GM18867 (cell line): ENCODE results near the gene XPA.

Experiments
- ATAC-seq: cut with Tn5 transposase; IDR thresholded peaks from one replicate; pipeline ENCODE4 v1.9.1; 2021; ENCODE audit warnings: mild to moderate bottlenecking, moderate library complexity; ENCODE audit not compliant: unreplicated experiment

XPA gene

DNA sequence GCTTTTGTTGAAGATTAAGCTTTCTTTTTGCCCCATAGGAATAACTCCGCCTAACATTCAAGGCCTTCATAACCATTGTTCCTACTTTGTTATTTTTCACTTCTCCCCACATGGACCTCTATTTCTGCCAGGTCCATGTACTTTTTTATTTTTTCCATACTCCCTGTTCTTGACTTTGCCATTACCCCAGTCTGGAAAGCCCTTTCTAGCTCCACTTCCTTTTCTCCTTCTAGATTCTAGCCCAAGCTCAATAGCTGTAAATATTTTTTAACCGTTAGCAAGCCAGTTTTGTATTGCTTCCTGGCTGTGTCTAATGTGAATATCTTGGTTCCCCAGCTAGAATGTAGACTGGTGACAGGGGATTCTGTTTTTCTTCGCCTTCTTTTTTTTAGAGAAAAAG, 37.4 kb downstream of the XPA start:
- ATAC-seq, result no peak

DNA sequence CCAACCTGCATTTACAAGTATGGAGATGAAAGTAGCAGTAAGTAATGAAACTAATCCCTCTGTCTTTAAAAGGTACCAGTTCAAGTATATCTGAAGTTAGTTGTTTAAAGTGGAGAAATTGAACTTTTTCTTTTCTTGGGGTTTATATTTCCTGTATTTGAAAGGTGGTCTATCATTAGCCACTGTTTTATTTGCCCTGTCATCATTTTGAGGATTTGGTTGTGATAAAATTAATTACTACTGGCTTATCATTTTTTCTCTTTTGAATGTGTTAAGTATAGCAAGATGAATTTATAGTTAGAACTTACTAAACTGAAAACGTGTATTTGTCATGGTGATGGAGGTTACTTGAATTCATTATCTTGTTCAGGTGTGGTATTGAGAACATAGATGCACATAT, 38.4 kb downstream of the XPA start:
- ATAC-seq, result no peak

DNA sequence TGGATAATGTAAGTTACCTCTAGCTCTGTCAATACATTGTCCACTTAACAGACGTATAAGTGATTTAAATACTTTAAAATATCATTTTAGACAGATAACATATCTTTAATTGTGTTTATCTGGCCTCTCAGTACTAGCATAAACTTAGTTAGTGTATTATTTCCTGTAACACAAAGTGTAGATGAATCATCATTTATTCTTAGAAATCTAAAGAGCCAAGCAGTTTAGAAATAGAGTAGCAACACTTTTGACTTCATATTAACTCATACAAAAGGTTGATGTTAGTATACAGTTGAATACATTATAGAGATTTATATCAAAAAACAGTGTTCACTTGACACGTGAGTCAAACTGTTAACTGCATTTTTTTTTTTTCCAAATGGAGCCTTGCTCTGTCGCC, 45.5 kb downstream of the XPA start:
- ATAC-seq, result no peak

DNA sequence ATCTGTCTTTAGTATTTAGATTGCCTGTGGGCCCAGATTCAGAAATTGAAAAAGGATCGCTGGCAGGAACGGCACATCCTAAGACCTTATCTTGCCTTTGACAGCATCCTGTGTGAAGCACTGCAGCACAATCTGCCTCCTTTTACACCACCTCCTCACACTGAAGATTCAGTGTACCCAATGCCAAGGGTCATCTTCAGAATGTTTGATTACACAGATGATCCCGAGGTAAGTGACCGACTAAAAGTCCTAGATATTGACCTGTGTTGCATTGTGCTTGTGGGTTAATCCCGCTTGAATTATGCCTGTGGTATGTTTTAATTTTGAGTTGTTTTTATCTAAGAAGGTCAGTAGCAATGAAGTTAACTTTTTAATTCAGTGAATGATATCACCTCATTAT, 49.1 kb downstream of the XPA start:
- no peak for ATAC-seq

DNA sequence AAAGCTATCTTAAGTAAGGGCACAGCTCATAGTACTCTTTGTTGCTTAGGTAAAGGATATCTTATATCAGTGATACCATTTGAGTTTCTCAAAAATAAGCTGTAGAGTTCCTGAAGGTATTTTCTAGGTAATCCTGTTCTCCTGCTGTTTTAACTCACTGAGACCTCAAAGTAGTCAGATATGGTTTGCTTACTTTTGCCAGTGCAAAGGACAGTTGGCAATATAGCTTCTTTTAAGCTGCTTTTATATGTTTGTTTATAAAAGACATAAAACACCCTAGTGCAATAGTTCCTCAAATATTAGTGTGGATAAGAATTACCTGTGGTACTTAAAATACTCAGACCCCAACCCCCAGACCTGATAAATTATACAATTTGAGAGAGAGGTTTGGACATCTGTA, 51.4 kb downstream of the XPA start:
- ATAC-seq, result no peak

DNA sequence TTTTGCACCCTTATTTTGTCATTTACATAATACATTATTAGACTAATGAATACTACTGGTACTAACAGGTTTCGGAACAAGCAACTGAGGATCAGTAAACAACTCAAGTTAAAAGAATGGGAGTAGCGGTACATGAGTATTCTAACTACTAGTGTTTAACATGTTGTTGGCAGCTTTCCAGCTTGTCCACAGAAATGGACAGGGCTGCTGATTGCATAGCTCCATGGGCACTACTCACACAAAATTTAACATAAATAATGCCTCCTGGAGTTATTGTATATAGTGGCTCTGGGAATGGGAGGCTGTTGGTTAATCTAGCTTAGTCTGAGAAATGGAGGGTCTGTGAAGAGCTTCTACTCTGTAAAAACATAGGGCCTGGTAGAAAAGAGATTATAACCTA, 56.8 kb downstream of the XPA start:
- no peak for ATAC-seq

DNA sequence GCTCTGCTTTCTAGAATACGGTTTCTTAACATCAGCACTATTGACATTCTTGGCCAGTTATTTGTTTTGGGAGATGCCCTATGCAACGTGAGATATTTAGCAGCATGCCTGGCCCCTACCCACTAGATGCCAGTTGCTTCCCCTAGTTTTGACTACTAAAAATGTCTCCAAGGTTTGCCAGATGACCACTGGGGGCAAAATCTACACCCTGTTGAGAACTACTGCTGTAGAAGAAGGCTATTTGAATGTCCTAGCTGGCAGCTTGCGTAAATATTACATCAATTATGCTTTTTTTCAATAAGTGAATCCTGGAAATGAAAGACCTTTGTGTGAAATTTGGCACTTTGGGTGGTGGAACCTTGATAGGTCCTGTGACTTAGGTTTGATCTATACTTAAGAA, 58.5 kb downstream of the XPA start:
- no peak for ATAC-seq

DNA sequence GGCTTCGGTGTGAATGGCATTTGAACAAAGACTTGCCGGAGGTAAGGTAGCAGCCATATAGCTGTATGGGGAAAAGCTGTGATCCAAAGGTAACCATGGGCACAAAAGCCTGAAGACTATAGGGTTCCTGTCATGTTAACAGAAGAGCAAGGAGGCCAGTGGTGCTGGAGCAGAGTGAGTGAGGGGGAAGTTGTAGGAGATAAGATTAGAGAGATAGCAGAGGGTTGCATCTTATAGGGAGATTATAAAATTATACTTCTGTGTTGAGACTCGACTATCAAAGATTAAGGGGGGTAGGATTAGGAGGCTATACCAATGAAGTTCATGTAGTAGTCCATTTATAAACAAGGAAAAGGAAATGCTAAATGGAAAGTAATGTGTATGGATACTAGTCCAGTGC, 60.2 kb downstream of the XPA start:
- ATAC-seq, result no peak

DNA sequence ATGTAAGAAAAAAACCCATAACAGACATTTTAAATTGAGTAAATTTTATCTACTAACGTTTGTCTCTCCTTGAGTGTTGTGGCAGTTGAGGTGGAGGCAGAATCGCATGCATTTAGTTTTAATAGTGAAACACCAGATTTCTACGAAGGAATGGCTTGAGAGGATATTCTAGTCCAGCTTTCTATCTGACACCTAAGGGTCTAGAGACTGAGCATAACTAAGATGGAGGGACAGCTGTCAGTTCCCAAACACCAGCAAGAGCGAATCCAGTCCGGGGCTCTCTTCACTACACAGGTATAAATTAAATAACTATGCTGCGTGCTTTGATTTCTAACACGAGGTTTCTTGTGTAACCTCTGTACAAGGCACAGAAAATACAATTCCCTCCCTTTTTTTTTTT, 62.1 kb downstream of the XPA start:
- no peak for ATAC-seq

DNA sequence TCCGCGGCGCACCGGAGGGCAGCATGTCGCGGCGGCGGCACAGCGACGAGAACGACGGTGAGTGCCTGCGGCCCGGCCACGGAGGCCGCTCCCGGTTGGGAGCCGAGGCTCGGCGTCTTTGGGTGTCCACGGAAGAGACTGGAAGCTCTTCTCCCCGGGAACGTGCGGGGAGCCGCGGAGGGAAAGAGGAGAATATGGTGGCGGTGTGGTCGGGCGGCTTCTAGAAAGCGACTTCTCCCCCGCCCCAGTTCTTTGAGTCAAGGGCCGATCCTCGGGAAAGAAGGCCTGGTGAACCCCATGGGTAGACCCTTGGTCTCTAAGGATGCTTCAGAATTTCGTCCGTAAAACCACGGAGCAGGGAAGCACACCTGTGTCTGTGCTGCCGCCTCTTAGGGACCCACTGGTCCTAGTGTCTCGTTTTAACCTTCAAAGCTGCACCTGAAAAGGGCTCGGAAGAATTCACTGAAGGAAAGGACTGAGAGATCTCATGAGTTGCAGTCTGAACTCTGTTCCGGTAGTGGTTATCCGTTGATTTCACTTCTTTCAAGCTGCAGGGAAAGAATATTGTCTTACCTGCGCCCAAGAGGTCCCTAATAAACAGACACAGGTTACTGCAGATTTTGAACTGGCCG, 63.2 kb downstream of the XPA start:
- peak; percentile 1 for ATAC-seq

DNA sequence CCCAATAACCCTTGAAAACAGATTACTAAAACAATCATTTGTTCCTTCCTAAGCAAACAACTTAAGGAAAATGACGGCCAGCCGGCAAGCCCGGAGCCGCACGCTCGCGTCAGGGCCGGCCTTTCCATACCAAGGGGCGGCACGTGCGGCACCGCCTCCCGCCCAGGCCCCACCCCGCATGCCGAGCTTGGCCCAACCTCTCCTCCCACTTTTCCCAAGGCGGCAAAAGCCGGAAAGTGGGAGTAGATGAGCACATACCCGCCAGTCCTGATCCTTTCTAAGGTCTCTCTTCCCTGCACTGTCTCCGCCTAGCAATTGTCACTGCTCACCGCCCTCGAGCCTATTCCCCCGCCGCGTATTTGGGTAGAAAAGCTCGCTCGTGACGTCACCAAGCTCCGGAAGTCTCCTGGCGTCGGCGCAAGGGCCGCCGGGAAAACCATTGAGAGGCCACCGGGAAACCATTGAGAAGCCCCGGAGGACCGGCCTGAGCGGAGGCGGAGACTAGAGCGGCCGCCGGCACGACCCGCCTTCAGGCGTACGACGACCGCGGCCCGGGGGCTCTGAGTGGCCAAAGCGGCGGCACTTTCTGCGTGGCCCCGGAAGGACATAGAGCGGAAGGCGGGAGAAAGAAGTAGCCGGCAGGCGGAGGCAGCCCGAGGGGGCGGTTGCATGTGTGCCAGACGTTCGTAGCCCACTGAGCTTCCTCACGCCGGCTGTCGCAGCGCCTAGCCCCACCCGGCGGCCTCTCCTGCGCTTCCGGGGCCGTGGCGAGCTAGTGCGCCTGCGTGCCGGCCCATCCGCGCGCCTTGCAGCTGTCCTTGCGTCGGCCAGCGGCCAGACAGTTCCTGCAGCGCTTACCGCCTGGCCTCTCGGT, 63.9 kb downstream of the XPA start, which contains the start of the genes NCBP1 and TSTD2:
NCBP1 (plus strand) TSS at position 837 of the 874 bp plus-strand sequence. CDS start 61 bp downstream, outside the sequence.
TSTD2 (minus strand) TSS at position 384 of the 874 bp plus-strand sequence. CDS start 5,806 bp downstream, outside the sequence.
- peak; percentile 88 for ATAC-seq

DNA sequence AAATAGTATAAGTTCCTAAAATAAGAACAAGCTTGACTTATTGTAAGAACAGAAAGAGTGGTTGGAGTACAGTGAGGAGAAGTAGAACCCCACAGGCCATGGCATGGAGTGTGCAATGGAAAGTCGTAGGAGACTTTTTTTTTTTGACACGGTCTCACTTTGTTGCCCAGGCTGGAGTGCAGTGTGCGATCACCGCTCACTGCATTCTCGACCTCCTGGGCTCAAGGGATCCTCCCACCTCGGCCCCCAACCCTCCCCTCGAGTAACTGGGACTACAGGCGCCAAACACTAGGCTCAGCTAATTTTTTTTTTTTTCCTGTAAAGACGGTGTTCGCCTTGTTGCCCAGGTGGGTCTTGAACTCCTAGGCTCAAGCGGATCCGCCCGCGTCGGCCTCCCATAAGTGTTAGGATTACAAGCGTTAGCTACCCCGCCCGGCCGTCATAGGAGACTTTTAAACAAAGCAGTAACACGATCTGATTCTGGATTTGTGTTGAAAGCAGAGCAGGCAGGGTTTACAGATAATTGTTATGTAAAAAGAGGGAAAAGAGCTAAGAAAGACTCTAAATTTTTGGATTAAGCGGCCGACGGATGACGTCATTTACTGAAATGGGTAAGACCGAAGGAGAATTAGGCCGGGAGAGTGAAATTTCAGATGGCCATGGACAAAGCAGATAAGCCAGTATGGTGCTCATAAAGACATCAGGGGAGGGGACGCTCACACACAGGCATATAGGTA, 64.7 kb downstream of the XPA start:
- peak; percentile 11 for ATAC-seq

DNA sequence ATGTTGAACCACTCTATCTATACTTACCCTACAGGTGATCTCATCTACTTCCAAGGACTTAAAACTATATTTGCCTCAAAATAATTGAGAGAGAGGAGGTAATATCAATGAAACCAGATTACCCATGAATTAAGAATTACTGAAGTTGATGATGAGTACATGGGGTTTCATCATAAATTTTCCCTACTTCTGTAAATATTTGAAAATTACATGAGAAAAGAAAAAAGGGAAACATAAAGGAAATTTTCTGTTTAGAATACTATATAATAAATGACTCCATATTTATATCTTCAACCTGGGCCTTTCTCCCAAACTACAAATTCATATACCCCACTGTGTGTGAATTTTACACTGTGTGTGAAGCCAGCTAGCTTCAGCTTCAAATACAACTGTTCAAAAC, 66.5 kb downstream of the XPA start:
- ATAC-seq, result no peak

DNA sequence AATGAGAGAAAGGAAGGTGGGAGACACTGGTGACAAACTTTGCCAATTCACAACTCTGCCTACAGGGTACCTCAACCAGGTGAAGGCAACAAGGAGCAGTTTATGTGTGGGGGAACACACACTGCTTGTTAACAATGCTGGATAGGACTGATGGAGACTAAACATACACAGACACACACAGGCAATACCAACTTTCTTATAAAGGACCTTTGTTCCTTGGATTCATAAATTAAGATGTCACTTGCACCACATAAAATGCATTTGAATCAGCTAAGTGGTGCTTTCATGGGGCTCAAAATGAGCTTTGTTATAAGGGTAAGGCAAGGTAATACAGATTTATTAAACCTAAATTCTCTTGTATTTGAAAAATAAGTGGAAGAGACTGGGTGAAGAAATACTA, 68.0 kb downstream of the XPA start:
- no peak for ATAC-seq

DNA sequence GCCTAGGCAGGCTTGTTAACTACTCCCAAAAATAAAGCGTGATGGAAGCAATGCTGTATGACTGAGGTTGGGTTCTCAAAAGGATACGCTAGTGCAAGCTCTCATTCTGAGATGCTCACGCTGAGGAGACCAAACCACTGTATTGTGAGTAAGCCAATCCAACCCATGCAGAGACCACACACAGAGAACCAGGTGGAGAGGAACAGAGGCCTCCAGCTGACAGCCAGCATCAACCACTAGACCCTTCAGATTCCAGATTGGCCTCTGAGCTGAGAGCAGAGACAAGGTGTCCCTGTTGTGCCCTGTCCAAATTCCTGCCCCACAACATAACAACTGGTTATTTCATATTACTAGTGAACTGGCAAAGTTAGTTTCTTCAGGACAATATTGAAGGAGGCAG, 68.5 kb downstream of the XPA start:
- ATAC-seq, result no peak

DNA sequence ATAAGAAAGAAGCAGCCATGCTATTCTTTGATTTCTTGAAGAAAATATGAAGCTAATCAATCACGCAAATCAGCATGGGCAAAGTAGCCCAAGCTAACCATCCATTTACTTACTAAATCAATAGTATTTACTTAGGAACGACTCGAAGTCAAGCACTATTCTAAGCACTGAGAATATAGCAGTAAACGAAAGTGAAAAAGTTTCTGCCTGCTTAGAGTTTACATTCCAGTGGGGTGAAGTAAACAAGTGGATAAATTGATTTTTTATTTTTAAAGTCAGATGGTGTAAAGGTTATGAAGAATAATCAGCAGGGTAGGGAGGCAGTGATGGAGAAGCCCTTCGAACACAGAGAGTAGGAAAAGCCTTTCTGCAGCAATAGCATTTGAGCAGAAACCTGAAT, 69.5 kb downstream of the XPA start:
- ATAC-seq, result no peak

DNA sequence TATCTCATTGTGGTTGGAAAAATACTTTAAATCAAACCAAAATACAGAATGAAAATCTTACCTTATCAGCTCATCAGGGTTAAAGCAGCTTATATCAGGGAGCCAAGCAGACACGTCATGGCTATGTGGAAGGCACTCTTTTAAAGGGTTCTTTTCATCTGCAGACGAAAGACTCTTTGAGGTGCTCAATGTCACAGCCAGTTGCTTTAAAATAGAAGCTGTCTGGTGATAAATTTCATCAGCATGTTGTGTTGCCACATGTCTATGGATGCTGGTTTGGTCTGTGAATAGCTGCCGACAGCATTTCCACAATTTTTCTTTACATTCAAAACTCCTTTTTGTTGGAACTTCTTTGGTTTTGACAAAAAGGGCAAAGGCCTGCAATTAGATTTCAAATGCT, 71.5 kb downstream of the XPA start:
- no peak for ATAC-seq
